Pancreas (tissue), 10 donors: ENCODE results near the gene PTK7. TPM values are rescaled to one million over a fixed set of nuclear protein-coding genes. Genes with fewer than 3 reads are reported as not detected.
A peak's percentile ranks its signal among the peaks of the same experiment; 100 is the strongest.

ENCODE experiments used
- ATAC-seq, 4 donors: fragments of 200-7000 bp; cut with Tn5 transposase; one replicate each; pipeline versions ENCODE4 v1.8.0 to v1.9.1; 2020; ENCODE audit warnings: mild to moderate bottlenecking in 4 of 4, moderate library complexity in 4 of 4
- DNase-seq, 6 donors: peaks; one replicate each; pipeline ENCODE4 v3.0.0-alpha.2; 2020
- FAIRE-seq: peaks from 2 replicates; lab custom pipeline; 2012; peaks lifted over from hg19 to GRCh38; lab: Jason Lieb, UNC
- H3K27ac ChIP-seq, 4 donors: fragments of 200-600 bp; sonication (generic); 1 replicate in 3 of 4; 2 replicates in 1 of 4; pipeline versions ENCODE4 v1.5.0 to v1.8.0; 2020
- H3K27me3 ChIP-seq, 4 donors: fragments of 200-600 bp; one replicate each; pipeline ENCODE4 v1.8.0; 2021
- H3K36me3 ChIP-seq, 3 donors: fragments of 200-600 bp; sonication (generic) in 1 of 3; one replicate each; pipeline versions ENCODE4 v1.5.0 to v1.8.0; 2020 to 2021
- H3K4me1 ChIP-seq, 3 donors: fragments of 200-600 bp; one replicate each; pipeline ENCODE4 v1.8.0; 2021
- H3K4me3 ChIP-seq, 4 donors: fragments of 200-600 bp; sonication (generic) in 2 of 4; one replicate each; pipeline versions ENCODE4 v1.5.0 to v1.8.0; 2020 to 2021
- H3K9me3 ChIP-seq, 4 donors: fragments of 200-600 bp; one replicate each; pipeline ENCODE4 v1.8.0; 2021
- CTCF ChIP-seq, 4 donors: fragments of 200-600 bp; sonication (generic) in 3 of 4; IDR thresholded peaks; one replicate each; pipeline versions ENCODE4 v1.5.0 to v1.8.0; 2021; ENCODE audit warnings: antibody characterized with exemption in 4 of 4
- WGBS, 2 donors: extraction: QIAGEN DNeasy Blood & Tissue Kit; methylation state at CpG; one replicate each; pipeline ENCODE4 v1.1.7; 2013; 5-methylcytosine and 5-hydroxymethylcytosine counted together
- intact Hi-C, 3 donors: fragments of 100-400 bp; cut with DNase I; formaldehyde crosslinking; loops; one replicate each; pipeline versions ENCODE4 v1.11.1 to v1.14.2; 2022
- polyA plus RNA-seq, 2 donors: library from polyadenylated mRNA; stranded (reverse); fragments of 200-250 nt; gene quantifications; one replicate each; pipeline ENCODE4 v1.2.3, GENCODE V29; 2013
- total RNA-seq, 6 donors: library from RNA; stranded (reverse); fragmentation: NEBNext Ultra II Directional in 4 of 6; extraction: Animal tissue kit (Norgen Biotek cat#: 25700) in 4 of 6; gene quantifications; one replicate each; pipeline versions ENCODE4 v1.2.1 to v1.2.4, GENCODE V29; 2021 to 2023
- donor health status: healthy with polysubstance abuse.
- donor health status: DM: no; HTN: no; CAD: no; lungs with moderate emphysema.
- donor health status: DM: no; HTN: no; CAD: no.
- donor health status: control.
- donor health status: control.
- donor health status: Bipolar disorder and iron deficiency.
- donor health status: DM: yes; HTN: yes; CAD: no.
- donor health status: DM: no; HTN: no; CAD: no.
- donor health status: DM: no; HTN: no; CAD: no.
- donor health status: DM: yes; HTN: yes; CAD: no.

Gene PTK7
- total and polyA plus RNA-seq, 8 donors = 9.8 to 44.2 (median 18.4) TPM

DNA sequence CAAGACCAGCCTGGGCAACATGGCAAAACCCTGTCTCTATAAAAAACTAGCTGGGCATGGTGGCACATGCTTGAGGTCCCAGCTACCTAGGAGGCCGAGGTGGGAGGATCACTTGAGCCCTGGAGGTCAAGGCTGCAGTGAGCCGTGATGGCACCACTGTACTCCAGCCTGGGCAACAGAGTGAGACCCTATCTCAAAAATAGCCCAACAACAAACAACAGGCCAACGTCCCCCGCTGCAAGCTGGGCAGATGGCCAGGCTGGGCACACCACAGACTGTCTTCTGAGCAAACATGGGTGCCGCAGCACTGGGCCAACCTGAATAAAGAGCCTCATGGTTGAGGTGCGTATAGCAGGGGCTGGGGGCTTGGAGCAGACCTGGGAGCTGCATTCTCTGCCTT lies 48.4 kb downstream of the PTK7 start:
- DNase-seq (no peak), FAIRE-seq (no peak), ATAC-seq (no peak)
- intact Hi-C loops = no loop called here
- no peak for TF ChIP-seq CTCF (IDR thresholded peaks at IDR 0.05)
- no peak overlapping the region for H3K27ac ChIP-seq
- H3K36me3 ChIP-seq = no peaks in the 10 kb centered on the region
- H3K9me3 ChIP-seq = no peaks in the 10 kb centered on the region
- WGBS, 2 donors = 74 to 76% methylated on average over 6 of the region's 6 CpGs
- H3K27me3 ChIP-seq = no peaks in the 10 kb centered on the region
- no peak overlapping the region for H3K4me3 ChIP-seq
- no peaks in the 10 kb centered on the region for H3K4me1 ChIP-seq

GRCh38 chr6:43125119-43125518 lies 49.0 kb downstream of the PTK7 start:
- DNase-seq (no peak), FAIRE-seq (no peak), ATAC-seq (peak in 1 of 4 donors; percentile 32)
- no peak overlapping the region for H3K4me3 ChIP-seq
- no peaks in the 10 kb centered on the region for H3K36me3 ChIP-seq
- TF ChIP-seq CTCF (IDR thresholded peaks at IDR 0.05) = no peak
- H3K27ac ChIP-seq = no peak overlapping the region
- intact Hi-C loops = no loop called here
- H3K4me1 ChIP-seq = no peaks in the 10 kb centered on the region
- WGBS, 2 donors = 73 to 74% methylated on average over 6 of the region's 6 CpGs
- no peaks in the 10 kb centered on the region for H3K27me3 ChIP-seq
- H3K9me3 ChIP-seq = no peaks in the 10 kb centered on the region

DNA sequence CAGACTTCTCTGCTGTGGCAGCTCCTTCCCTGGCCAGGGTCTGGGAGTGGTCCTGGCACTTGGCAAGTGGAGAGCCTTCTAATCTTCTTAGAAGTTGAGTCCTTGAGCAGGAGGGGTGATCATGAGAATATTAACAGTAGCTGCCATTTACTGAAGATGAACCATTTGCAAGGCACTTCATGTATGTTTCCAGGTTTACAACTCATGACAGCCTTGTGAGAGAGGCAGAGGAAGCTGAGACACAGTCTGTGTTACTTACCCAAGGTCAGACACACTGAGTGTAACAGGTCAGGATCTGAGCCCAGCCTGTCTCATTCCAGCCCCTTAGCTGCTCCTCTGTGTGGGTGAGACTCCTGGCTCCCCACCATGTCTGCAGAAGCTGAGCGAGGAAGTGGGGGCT lies 49.4 kb downstream of the PTK7 start:
- 91% methylated on average over 1 of the region's 1 CpG for WGBS, 2 donors
- ATAC-seq = peak in 1 of 4 donors; percentile 25
- Histone ChIP-seq H3K36me3 (no peaks in the 10 kb centered on the region), H3K4me3 (no peak overlapping the region), H3K4me1 (no peaks in the 10 kb centered on the region), H3K9me3 (no peaks in the 10 kb centered on the region), H3K27ac (no peak overlapping the region), H3K27me3 (no peaks in the 10 kb centered on the region)
- no peak for DNase-seq
- no peak for FAIRE-seq
- no peak for TF ChIP-seq CTCF (IDR thresholded peaks at IDR 0.05)
- intact Hi-C loops = no loop called here

- DNase-seq (no peak), ATAC-seq (peak in 2 of 4 donors; percentile 58 to 59), FAIRE-seq (no peak)
- Histone ChIP-seq H3K4me1 (no peaks in the 10 kb centered on the region), H3K4me3 (no peak overlapping the region), H3K9me3 (no peaks in the 10 kb centered on the region), H3K27ac (no peak overlapping the region), H3K27me3 (no peaks in the 10 kb centered on the region), H3K36me3 (no peaks in the 10 kb centered on the region)
- 75 to 80% methylated on average over 12 of the region's 12 CpGs for WGBS, 2 donors
- no peak for TF ChIP-seq CTCF (IDR thresholded peaks at IDR 0.05)
- intact Hi-C loops = no loop called here
Observed at GRCh38 chr6:43127180-43127579, 51.1 kb downstream of the PTK7 start.

DNA sequence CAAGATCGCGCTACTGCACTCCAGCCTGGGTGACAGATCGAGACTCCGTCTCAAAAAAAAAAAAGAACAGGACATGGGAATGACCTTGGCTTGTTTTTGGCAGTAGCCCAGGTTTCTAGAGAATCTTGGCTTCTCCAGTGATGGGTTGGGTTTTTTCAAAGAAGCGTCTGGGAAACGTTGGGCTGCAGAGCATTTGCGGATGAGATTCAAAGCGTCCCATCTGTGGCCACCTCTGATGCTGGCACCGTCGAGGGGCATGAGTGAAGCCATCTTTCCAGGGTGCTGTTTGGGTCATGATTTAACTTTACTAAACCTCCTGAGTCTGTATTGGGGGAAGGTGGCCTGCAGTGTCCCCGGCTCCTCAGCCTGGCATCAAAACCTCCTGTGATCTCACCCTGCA lies 51.8 kb downstream of the PTK7 start:
- Histone ChIP-seq H3K27ac (no peak overlapping the region), H3K4me3 (no peak overlapping the region), H3K4me1 (no peaks in the 10 kb centered on the region), H3K36me3 (no peaks in the 10 kb centered on the region), H3K27me3 (no peaks in the 10 kb centered on the region), H3K9me3 (no peaks in the 10 kb centered on the region)
- intact Hi-C loops = no loop called here
- FAIRE-seq = no peak
- ATAC-seq = no peak
- WGBS, 2 donors = 51 to 58% methylated on average over 11 of the region's 11 CpGs
- no peak for DNase-seq
- TF ChIP-seq CTCF (IDR thresholded peaks at IDR 0.05) = no peak
